Amniotic stem cell (primary cell): Measurements from ENCODE around the gene PCYT2.
"Not testable (repeated sequence)": the region's sequence is repeated elsewhere in the genome, so short reads cannot be mapped to it uniquely, and the experiment has no call there.

Experiments
- DNase-seq: peaks from one replicate; lab custom pipeline; 2025; lab: John Stamatoyannopoulos, UW

The PCYT2 gene

DNA sequence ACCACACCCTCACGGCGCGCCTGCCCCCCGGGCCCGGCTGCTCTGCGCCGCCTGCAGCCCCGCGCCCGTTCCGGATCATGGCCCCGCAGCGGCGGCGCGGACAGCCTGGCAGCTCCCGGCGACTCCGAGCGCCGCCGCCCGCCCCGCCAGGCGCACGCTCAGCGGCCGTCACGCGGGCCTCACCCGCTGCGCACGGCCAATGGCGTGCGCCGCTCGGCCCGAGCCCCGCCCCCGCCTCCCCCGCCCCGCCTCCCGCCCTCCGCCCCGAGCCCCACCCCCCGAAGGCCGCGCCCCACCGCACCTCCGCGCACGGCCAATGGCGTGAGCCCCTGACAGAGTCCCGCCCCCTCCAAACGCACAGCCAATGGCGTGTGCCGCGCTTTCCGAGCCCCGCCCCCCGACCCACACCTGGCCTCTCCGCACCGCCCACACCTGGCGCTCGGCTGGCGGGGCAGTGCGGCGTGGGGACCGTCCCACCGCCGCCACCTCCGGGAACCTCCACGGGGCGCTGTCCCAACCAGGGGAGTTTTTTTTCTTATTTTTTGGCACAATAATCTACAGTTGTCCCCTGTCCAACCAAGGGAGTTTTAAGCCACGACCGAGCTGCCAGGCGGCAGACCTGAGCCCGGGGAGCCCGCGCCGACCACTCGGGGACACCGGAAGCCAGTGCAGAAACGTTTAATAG lies at the start of gene PCYT2:
PCYT2 (minus strand) TSS at position 123 of the 685 bp plus-strand sequence; CDS start at position 79, 44 bp downstream.
- DNase-seq: peak; percentile 51

DNA sequence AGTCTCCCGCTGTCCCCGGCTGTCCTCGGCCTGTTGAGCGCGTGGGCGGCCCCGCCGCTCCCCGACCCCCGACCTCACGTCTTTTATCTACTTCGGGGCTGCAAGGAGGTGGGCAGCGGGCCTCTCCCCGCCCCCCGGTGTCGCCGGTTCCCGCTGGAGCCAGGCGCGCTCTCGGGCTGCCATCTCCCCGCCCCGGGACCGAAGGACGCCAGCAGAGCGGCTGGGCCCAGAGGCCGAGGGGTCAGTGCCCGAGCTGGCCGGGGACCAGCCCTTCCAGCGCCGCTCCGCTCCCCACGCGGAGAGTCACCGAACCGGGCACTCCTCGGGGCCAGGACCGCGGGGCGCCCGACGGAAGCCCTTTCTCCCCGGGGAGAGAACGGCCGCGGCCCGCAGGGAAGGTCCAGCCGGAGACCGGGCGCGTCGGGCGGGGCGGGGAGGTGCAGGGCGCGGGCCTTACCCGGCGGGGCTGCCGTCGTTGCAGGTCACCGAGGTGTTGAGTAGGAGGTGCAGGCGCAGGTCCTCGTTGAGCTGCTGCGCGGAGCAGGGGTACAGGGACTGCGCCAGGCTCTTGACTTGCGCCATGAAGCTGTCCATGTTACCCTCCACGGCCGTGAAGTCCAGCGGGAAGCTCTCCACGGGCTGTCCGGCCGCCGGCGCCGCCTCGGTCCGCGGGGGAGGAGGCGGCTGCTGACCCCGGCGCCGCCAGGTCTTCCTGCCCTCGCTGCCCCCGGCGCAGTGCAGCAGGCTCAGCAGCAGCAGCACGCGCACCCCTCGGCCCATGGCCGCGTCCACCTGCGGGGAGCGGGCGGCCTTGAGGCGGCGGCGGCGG lies 49.1 kb upstream of the PCYT2 start:
- DNase-seq: no peak

DNA sequence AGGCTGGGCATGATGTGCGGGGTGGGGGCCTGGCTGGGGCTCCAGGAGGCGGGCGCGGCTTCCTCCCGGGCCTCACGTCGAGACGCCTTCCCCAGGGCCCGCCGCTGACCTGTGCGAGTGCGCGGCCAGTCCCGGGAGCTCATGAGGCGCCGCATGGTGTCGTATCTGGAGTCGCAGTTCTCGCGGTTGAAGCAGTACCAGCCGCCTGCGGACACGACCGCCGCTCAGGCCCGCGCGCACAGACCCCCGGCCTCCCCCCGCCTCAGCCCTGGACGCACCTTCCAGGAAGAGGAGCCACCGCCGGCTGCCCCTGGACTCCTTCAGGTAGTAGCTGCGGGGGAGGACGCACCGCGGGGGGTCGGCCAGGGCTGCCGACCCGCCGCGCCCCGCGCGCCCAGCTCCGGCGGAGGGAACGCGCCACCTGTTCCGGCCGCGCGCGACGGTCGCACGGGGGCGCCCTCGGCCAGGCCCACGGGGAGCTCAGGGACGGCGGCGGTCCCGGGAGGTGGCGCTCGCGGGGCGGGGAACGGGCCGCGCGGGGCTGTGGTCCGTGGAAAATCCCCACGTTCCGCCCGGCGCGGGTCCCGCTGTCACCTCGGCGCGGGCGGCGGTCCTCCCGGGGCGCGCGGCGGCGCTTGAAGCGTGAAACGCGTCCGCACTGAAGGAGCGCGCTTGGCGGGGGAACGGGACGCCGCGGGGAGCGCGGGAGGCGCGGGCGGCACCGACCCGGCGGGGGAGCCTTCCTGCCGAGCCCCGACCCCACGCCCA lies 48.3 kb upstream of the PCYT2 start:
- no peak for DNase-seq

DNA sequence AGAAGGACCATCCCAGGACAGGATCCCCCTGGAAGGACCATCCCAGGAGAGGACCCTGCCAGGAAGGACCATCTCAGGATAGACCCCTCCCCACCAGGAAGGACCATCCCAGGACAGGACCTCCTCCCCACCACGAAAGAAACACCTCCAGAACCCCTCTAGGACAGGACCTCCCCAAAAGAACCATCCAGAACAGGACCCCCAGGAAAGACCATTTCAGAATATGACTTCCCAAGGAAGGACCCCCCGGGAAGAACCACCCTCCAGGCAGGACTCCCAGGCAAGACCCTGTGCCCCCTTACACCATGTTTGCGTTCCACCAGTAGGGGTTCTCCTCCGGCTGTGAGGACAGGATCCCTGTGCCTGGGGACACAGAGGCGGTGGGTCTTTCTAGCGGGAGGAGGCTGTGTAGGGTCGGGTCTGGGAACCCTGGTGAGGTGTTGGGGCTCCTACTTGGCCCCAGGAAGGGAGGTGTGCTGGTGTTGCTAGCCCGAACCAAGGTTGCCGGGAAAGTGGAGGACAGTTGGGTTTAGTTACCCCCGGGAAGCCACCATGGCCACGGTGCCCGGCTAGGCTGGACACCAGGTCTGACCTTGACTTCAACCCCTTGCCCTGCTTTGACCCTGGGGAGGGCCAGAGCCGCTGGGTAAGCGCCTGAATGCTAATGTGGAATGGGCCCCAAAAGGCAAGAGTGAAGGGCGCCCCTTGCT lies 47.6 kb upstream of the PCYT2 start:
- DNase-seq: no peak

- DNase-seq: no peak
These were observed 46.7 kb upstream of the PCYT2 start for GRCh38 chr17:81957691-81958432.

DNA sequence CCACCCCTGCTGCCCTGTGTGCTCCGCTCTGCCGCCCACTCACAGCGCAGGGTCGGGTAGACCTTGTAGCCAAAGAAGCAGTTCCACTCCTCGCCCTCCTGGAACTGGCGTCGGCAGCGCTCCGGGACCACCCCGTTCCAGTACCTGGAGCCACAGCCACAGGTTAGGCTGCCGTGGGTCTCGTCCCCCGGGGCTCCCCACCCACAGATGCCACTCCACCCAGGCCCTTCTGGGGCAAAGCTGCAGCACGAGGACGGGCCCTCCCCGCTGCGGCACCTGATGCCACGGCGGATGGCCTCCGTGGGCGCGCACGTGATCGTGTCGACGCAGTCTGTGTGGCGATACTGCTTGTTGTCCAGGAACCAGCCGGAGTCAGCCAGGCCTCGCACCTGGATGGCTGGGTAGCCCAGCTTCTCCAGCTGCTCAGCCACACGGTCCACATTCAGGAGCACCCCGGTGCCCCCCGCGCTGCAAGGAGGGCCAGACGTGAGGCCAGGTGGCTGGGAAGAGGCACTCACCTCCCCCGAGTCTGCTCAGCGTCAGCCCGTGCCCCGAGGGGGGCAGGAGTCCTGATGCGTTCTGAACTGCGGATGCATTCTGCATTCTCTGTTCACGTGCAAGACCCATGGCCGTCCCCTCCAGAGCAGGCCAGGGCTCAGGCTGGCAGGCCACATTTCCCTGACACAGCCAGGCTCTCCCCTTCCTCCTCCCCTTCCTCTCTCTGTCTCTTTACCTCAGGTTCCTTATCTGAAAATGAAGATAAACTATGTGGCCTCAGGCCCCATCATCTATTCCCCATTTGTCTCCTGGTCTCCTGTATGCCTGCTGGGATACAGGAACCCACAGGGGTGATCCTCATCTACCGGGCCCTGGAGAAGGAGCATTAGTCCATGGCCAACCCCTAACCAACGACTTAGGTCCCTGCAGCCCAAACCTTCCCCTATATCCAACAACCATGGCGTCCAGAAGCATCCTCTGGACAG lies 45.7 kb upstream of the PCYT2 start:
- no peak for DNase-seq

- DNase-seq: no peak
These were observed 44.8 kb upstream of the PCYT2 start for GRCh38 chr17:81955756-81956544.

DNA sequence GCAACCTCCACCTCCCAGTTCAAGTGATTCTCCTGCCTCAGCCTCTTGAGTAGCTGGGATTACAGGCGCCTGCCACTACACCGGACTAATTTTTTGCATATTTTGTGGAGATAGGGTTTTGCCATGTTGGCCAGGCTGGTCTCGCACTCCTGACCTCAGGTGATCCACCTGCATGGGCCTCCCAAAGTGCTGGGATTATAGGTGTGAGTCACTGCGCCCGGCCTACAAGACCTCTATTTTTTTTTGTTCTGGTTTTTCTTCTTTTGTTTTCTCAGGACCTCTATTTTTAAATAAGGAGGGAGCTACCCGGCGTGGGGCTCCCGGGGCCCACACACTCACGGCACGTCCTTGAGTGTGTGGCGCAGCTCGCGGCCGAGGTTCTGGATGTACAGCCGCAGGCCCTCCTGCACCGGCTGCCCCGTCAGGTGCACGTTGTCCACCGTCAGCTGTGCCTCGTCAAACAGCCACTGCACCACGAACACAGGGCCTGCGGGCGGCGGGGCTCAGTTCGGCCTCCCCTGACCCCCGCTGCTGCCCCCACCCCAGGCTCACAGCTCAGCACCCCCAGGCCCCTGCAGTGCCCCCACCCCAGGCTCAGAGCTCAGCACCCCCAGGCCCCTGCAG lies 44.0 kb upstream of the PCYT2 start:
- DNase-seq: no peak

DNA sequence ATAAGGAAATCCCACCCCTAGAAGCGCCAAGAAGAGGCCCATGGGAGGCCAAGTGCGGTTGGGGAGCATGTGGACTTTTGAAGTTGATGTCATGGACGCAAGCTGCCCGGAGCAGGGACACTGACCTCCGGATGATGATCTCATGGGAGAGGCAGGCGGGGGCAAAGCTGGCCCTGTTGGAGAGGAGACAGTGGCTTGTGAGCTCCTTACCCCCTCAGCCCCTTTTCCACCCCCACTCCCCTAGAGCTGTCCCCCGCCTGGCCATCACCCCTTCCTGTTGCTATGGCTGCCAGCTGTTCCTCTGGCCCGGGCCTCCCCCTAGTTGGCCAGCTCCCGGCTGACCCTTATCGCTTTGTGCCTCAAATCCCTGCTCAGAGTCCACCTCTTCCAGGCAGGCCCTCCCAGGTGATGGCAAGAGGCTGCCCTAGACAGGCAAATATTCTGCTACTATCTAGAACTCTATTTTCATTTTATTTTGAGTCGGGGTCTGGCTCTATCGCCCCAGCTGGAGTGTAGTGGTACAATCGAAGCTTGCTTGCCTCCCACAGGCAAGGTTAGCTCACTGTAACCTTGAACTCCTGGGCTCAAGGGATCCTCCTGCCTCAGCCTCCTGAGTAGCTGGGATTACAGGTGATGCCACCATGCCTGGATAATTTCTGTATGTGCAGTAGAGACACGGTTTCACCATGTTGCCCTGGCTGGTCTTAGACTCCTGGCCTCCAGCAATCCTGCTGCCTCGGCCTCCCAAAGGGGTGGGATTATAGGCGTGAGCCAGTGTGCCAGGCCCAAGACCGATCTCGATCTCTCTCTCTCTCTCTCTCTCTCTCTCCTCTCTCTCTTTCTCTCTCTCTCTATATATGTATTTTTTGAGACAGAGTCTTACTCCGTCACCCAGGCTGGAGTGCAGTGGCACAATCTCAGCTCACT lies 43.2 kb upstream of the PCYT2 start:
- no peak for DNase-seq

DNA sequence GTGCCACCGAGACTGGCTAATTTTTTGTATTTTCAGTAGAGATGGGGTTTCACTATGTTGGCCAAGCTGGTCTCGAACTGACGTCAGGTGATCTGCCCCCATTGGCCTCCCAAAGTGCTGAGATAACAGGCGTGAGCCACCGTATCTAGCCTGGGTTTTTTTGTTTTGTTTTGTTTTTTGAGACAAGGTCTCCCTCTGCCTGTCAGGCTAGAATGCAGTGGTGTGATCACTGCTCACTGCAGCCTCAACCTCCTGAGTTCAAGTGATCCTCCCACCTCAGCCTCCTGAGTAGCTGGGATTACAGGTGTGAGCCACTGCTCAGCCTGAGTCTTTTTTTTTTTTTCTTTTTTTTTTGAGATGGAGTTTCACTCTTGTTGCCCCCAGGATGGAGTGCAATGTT lies 42.2 kb upstream of the PCYT2 start:
- not testable (repeated sequence) for DNase-seq

DNA sequence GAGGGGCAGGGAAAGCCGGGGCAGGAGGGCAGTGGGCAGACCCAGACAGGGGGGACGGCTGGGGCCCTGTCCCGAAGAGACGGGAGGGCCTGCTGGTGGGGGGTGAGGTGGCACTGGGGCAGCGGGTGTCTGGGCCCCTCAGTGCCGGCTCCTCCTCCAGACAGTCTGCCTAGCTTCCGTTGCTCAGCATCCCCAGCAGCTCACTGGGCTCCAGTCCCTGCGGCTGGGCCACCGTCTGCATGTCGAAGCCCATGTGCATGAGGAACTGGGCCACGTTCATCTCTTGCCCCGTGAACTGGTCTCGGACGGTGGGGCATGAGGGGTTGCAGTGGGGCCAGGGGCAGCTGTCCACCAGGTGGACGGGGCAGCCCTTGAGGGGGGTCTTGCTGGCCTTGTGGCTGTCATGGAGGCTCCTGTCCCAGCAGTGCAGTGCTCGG lies 41.6 kb upstream of the PCYT2 start:
- DNase-seq: no peak

GRCh38 chr17:81951785-81952684 lies 40.8 kb upstream of the PCYT2 start:
- DNase-seq: no peak

- no peak for DNase-seq
These were observed 39.3 kb upstream of the PCYT2 start for GRCh38 chr17:81950501-81950900.

- no peak for DNase-seq
These were observed 37.6 kb upstream of the PCYT2 start for GRCh38 chr17:81948635-81949378.

DNA sequence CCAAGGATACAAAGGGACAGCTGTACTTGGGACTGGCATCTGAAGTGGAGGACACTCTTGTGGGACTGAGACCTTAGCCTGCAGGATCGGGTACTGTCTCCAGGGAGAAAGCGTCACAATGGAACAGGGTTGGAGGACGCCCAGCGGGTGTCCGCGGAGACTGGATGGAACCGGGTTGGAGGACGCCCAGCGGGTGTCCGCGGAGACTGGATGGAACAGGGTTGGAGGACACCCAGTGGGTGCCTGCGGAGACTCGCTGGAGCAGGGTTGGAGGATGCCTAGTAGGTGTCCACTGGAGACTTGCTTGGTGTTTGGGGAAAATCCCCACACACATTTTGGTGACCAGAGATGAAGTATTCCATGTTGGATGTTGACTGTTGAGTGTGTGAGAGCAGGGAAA lies 36.0 kb upstream of the PCYT2 start, which contains the start of gene MYADML2:
MYADML2 (minus strand) TSS at position 45 of the 400 bp plus-strand sequence. CDS start 5,492 bp downstream, outside the sequence.
- DNase-seq: no peak

GRCh38 chr17:81944858-81945257 lies 33.7 kb upstream of the PCYT2 start:
- DNase-seq: no peak
